HG03432 (cell line): Measurements from ENCODE around the gene EPHB1.
A peak's percentile ranks its signal among the peaks of the same experiment; 100 is the strongest.
"Not testable (repeated sequence)": the region's sequence is repeated elsewhere in the genome, so short reads cannot be mapped to it uniquely, and the experiment has no call there.

Source experiments
- ATAC-seq: cut with Tn5 transposase; IDR thresholded peaks from one replicate; pipeline ENCODE4 v1.9.1; 2021; ENCODE audit warnings: mild to moderate bottlenecking, moderate library complexity; ENCODE audit not compliant: unreplicated experiment

EPHB1 gene

DNA sequence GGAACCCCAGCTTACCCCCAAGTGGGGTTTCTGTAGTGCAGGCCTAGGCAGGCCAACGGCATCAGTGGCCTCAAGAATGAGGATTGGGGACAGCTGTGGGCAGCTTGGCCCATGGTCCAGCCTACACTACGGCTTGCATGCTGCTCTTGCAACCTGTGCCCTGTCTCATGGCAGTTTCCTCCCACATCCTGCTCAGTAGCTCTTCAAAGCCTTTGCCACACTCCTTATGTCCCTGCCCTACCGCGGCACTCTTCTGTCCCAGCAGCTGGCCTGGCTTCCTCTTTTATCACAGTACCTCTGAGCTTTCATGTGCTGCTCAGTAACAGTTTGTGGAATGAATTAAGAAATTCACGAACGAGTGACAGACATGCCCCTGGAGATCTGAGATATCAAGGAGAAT, 431.0 kb downstream of the EPHB1 start:
- peak; percentile 76 for ATAC-seq

DNA sequence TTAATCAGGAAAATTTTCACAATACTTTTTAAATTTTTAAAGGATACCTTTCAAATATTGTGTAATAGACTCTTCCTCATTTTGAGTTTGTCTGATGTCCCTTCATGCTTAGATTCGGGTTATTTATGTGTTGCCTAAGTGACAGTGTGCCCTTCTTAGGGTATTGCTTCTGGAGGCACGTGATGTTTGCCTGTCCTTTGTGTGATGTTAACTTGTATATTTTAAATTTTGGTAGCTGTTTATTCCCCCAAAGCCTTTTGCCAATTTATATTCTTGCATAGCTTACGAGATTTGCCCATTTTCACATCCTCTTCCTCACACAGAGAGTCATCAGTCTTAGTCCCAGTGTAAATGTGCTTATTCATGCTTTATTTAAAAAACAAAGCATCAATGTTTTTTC, 433.1 kb downstream of the EPHB1 start:
- no peak for ATAC-seq

DNA sequence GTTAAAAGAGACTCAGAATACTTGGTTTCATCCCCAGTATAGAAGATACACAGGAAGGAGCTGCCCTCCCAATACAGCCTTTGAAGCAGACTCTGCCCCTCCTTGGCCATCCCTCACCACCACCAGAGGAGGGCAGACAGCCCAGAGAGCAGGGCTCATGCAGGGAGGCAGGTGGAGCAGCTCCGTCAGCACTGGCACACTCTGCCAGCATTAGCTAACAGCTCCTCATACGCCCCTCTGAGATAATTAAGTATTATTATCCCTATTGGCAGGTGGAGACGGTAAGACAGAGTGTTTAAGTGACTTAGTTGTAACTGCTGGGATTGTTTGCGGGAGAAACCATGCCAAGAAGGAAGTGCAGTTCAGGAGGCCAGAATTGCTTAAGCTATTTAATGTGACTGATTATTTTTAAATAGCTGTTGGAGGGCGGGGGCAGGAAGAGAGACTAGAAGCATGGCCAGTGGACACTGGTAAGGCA, 434.0 kb downstream of the EPHB1 start:
- ATAC-seq = no peak

GRCh38 chr3:135231737-135232136, 436.7 kb downstream of the EPHB1 start:
- no peak for ATAC-seq

GRCh38 chr3:135232226-135232625, 437.2 kb downstream of the EPHB1 start:
- no peak for ATAC-seq

GRCh38 chr3:135233476-135233875, 438.4 kb downstream of the EPHB1 start:
- not testable (repeated sequence) for ATAC-seq

DNA sequence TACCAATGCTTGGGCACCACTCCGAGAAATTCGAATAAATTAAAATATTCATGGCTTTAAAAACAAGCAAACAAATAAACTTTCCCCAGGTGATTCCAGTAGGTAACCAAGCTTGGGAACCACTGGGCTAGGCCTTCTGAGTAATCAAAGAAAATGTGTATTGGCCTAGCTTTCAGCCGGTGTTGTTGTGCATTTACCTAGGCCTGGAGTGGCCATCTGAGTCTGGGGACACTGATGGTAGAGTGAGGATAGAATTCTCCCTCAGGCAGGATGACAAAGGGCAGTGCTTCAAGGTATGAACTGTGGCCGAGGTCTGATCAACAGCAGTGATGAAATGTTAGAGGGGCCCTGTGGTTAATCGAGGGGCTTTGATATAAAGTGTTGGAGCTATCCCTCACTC, 440.5 kb downstream of the EPHB1 start:
- no peak for ATAC-seq

- no peak for ATAC-seq
Measured at GRCh38 chr3:135237371-135238143, 442.5 kb downstream of the EPHB1 start.

- no peak for ATAC-seq
Measured at GRCh38 chr3:135238236-135238830, 443.3 kb downstream of the EPHB1 start.

- no peak for ATAC-seq
Measured at GRCh38 chr3:135238871-135239614, 444.0 kb downstream of the EPHB1 start.

DNA sequence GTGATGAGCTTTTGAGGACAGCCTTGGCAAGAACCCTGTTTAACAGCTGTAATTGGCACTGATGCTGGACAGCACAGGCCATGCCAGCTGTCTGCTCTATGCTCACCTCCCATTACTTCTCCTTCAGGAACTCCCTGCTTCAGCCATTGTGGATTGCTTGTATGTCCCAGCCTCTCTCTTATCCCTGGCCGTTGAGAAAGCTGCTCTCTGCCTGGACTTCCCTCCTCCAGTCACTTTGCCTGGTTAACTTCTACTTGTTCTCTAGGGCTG, 444.5 kb downstream of the EPHB1 start:
- ATAC-seq = no peak

- ATAC-seq = no peak
Measured at GRCh38 chr3:135240426-135240825, 445.4 kb downstream of the EPHB1 start.

GRCh38 chr3:135242285-135242684, 447.2 kb downstream of the EPHB1 start:
- ATAC-seq = no peak

DNA sequence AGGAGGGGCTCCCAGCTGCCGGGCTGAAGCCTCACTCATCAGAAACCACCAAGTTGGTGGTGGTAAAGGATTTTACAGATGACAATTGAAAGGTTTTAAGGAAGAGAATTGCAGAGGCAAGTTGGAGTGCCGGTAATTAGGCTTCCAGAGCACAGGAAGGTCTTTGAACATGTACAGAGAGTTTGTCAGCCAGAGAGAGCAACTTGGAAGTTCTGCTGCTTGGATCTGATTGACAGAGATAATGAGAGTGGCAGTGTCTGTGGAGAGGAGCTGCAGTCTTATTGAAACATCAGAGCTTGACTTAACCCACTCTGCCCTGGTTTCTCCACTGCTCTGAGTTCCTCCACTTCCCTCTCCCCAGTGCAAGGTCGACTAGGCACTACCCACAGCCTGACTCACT, 448.6 kb downstream of the EPHB1 start:
- no peak for ATAC-seq

- no peak for ATAC-seq
Measured at GRCh38 chr3:135246027-135246426, 451.0 kb downstream of the EPHB1 start.

DNA sequence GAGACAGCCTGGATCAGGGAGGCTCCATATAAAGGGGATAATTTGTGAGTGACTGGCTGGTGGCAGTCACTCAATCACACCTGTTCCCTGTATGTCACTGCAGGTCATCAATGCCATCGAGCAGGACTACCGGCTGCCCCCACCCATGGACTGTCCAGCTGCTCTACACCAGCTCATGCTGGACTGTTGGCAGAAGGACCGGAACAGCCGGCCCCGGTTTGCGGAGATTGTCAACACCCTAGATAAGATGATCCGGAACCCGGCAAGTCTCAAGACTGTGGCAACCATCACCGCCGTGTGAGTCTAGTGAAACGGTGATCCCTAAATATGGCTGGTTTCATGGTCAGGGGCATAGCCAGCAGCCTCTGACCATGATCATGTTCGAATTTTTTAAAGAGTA, 453.2 kb downstream of the EPHB1 start:
- ATAC-seq = no peak

GRCh38 chr3:135249186-135249585, 454.1 kb downstream of the EPHB1 start:
- ATAC-seq = no peak

GRCh38 chr3:135258916-135259315, 463.9 kb downstream of the EPHB1 start:
- no peak for ATAC-seq

DNA sequence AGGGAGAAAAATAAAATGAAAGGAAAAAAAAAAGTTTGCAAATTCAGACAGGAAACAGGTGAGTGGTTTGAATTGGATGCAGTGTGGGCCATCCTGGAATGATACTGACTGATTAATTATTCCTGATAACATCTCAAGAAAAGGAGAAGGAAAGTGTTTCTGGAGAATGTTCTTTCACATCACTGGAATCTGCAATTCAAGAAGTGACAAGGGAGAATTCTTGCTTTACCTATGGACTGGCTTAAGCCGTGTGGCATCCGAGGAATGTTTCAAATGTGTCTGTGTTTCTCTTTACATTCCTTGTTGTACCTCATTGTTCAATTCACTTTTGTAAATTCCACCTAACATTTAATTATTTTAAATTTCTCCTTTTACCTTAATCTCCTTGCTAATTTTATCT, 465.0 kb downstream of the EPHB1 start:
- ATAC-seq = no peak

DNA sequence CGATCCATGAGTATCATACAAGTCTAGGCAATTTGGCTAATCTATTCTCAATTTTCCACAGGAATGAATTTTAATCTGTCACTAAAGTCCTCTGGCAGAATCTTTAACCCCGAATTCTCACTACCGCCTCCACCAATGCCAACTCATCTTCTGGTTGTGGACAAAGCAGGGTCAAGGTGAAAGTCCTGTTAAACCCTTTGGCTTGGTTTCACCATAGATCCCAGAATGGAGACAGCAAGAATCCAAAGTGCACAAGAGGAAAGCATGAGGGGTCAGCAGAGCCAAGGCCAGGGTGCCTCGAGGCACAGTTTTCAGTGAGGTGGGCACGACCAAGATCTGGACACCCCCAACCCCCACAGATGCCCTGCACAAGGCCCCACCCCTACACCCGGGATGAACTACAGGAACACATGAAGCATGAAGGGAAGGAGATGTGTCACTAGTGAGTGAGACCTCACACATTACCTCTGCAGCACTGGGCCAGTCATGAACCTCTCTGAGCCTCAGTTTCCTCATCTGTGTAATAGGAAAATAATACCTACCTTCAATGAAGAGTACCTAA, 466.2 kb downstream of the EPHB1 start:
- ATAC-seq = no peak

DNA sequence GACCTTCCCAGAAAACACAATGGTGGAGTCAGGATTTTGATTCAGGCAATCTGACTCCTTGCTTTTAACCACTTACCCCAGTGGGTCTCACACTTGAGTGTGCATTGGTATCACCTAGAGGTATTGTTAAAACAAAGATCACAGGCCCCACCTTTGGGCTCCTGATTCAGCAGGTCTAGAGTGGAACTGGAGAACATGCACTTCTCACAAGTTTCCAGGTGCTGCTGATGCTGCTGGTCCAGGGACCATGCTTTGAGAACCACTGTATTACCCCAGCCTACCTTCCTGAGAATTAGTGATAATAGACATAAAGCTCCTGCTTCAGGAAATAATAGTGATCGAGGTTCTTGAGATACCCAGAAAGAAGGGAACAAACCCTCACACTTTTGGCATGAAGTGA, 466.9 kb downstream of the EPHB1 start:
- no peak for ATAC-seq

GRCh38 chr3:135262441-135262840, 467.4 kb downstream of the EPHB1 start:
- no peak for ATAC-seq
